Measurements from ENCODE around the gene ASPDH. TPM values are rescaled to one million over a fixed set of nuclear protein-coding genes. Genes with fewer than 3 reads are reported as not detected.
A peak's percentile ranks its signal among the peaks of the same experiment; 100 is the strongest.

Gene ASPDH
- total RNA-seq, 4 donors from 2014 or later, result not detected

DNA sequence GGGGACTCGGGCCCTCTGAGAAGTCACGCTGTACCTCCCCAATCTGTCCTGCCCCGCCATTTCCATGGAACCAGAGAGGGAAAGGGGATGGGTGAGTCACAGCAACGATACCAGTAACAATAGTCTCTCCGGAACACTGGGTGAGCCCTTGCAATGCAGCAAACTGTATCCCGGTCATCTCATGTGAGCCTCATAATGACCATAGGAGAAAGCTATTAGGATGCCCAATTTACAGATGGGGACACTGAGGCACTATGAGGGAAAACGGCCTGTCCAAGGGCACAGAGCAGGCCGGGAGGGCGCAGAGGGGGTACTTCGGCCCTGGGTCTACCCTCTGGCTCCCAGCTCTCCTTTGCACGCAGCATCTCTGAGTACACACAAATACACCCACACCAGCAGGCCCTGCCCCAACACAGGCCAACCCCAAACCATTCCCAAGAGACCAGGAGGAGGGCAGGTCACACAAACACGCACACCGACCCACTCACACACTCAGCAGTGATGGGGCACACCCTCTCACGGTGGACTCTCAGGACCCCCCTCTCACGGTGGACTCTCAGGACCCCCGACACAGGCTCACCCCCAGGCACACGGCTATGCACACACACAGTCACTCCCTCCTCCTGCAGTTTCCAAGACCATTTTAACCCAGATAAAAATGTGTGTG is 36.3 kb upstream of the ASPDH start:
- no peak for DNase-seq
- ATAC-seq, result no peak
- no peak for TF ChIP-seq POLR2A (IDR thresholded peaks at IDR 0.05)
- peaks cover 26 to 39% (median 36%) of the 10 kb centered on the region in 3 donors for H3K27me3 ChIP-seq
- H3K4me3 ChIP-seq, result no peak overlapping the region
- intact Hi-C loops (cut with DNase I; ENCODE audit: low total_unique reads) (loop anchor here (10.0 kb wide), 1 partner anchor 85 kb away; no protein-coding TSS in a partner anchor), in situ Hi-C loops (cut with MboI; ENCODE audit: low sequenced_read_pairs in 4 of 4) (loop anchor here in 3 of 4 donors (25.0 kb wide), 1 partner anchor 237 kb away; the partner anchor contains the start of gene ACP4 (in 3 of the 3))
- no peaks in the 10 kb centered on the region for H3K36me3 ChIP-seq
- H3K27ac ChIP-seq, result no peak overlapping the region
- no peaks in the 10 kb centered on the region for H3K9me3 ChIP-seq
- no peaks in the 10 kb centered on the region for H3K4me1 ChIP-seq

DNA sequence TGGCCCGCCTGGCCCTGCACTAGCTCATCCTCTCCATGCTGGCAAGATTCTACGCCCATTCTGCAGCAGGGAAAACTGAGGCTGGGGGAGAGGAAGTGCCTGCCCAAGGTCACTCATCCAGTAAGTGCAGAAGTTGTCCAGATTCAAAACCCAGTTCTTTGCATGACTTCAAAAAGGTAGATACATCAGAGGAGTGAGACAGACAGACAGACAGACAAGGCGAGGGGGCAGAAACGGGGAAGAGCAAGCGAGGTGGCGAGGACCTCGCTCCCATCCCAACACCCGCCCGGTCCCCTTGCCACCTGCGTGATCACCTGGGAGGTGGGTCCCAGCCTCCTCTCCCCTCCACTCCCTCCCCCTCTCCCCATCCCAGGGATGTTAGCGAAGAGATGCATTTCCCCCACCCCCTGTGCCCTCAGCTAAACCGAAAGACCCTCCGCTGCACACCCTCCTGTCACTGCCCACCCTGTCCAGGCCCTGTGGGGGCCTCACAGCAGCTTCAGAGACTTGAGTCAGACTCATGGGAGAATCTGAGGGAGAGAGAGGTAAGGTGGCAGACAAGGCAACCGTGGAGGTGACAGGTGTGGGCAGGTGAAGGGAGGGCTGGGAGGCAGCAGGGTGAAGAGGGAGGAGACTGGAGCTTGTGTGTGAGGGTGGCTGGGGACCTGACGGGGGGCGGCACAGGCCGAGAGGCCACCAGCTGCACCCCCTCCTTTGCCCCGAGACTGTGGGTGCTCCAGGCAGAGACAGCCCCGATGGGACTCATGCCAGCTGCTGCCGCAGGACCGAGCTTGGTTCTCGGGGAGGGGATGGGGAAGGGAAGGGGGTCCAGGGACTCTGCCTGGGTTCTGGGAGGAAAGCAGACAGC is 35.6 kb upstream of the ASPDH start:
- no peaks in the 10 kb centered on the region for H3K36me3 ChIP-seq
- in situ Hi-C loops (cut with MboI; ENCODE audit: low sequenced_read_pairs in 4 of 4) (loop anchor here in 3 of 4 donors (25.0 kb wide), 1 partner anchor 238 kb away; the partner anchor contains the start of gene ACP4 (in 3 of the 3)), intact Hi-C loops (cut with DNase I; ENCODE audit: low total_unique reads) (no loop called here)
- ATAC-seq (no peak), DNase-seq (no peak)
- no peak overlapping the region for H3K27ac ChIP-seq
- H3K9me3 ChIP-seq, result no peaks in the 10 kb centered on the region
- peaks cover 18 to 31% (median 29%) of the 10 kb centered on the region in 3 donors for H3K27me3 ChIP-seq
- no peak overlapping the region for H3K4me3 ChIP-seq
- no peak for TF ChIP-seq POLR2A (IDR thresholded peaks at IDR 0.05)
- TF ChIP-seq, protein P1, sequence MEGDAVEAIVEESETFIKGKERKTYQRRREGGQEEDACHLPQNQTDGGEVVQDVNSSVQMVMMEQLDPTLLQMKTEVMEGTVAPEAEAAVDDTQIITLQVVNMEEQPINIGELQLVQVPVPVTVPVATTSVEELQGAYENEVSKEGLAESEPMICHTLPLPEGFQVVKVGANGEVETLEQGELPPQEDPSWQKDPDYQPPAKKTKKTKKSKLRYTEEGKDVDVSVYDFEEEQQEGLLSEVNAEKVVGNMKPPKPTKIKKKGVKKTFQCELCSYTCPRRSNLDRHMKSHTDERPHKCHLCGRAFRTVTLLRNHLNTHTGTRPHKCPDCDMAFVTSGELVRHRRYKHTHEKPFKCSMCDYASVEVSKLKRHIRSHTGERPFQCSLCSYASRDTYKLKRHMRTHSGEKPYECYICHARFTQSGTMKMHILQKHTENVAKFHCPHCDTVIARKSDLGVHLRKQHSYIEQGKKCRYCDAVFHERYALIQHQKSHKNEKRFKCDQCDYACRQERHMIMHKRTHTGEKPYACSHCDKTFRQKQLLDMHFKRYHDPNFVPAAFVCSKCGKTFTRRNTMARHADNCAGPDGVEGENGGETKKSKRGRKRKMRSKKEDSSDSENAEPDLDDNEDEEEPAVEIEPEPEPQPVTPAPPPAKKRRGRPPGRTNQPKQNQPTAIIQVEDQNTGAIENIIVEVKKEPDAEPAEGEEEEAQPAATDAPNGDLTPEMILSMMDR (IDR thresholded peaks at IDR 0.05 in 4 of 5, conservative IDR thresholded peaks at IDR 0.05 in 1 of 5), result no peak
- H3K4me1 ChIP-seq, result no peaks in the 10 kb centered on the region

DNA sequence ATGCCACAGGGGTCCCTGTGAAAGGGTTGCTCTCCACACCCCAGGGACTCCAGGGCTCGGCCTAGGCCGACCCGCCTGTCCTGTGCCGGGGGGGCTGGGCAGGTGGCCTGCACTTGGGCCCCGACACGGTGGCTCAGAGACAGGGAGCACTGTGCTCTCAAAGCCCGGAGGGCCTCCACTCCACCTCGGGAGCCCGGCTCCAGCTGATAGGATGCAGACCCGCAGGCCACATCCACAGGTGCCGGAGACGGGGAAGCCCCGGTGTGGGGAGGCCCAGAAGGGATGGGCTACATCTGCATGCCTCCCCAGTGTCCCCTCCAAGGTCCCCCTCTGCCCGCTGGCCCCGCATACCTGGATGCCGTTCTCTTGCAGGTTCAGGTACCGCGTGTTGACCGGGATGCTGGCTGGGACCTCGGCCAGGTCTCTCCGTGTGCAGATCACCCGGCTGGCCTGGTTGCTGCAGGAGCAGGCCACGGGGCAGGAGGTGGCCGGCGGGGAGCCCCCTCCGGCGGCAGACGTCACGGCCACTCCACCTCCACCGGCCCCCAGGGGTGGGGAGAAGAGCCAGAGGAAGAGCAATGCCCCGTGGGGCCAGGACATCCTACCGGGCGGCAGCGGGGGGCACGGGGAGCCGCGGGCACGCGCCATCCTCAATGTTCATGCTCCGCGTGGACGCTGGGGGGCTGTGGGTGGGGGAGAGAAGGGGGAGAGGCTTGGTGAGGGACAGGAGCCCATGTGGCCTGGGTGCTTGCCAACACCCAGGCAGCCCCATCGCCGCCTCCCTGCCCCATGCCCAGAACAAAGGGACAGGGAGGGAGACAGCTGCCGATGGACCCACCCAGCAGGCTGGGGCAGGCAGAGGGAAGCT is 34.7 kb upstream of the ASPDH start:
- Histone ChIP-seq H3K27me3 (peaks cover 14 to 25% (median 23%) of the 10 kb centered on the region in 3 donors), H3K4me1 (no peaks in the 10 kb centered on the region), H3K4me3 (no peak overlapping the region), H3K36me3 (no peaks in the 10 kb centered on the region), H3K27ac (no peak overlapping the region), H3K9me3 (no peaks in the 10 kb centered on the region)
- intact Hi-C loops (cut with DNase I; ENCODE audit: low total_unique reads), result no loop called here
- TF ChIP-seq, protein P1 (IDR thresholded peaks at IDR 0.05 in 4 of 5, conservative IDR thresholded peaks at IDR 0.05 in 1 of 5), result no peak
- TF ChIP-seq POLR2A (IDR thresholded peaks at IDR 0.05), result no peak
- no peak for ATAC-seq
- in situ Hi-C loops (cut with MboI; ENCODE audit: low sequenced_read_pairs in 4 of 4), result loop anchor here in 3 of 4 donors (25.0 kb wide), 1 partner anchor 239 kb away; the partner anchor contains the start of gene ACP4 (in 3 of the 3)
- no peak for DNase-seq

DNA sequence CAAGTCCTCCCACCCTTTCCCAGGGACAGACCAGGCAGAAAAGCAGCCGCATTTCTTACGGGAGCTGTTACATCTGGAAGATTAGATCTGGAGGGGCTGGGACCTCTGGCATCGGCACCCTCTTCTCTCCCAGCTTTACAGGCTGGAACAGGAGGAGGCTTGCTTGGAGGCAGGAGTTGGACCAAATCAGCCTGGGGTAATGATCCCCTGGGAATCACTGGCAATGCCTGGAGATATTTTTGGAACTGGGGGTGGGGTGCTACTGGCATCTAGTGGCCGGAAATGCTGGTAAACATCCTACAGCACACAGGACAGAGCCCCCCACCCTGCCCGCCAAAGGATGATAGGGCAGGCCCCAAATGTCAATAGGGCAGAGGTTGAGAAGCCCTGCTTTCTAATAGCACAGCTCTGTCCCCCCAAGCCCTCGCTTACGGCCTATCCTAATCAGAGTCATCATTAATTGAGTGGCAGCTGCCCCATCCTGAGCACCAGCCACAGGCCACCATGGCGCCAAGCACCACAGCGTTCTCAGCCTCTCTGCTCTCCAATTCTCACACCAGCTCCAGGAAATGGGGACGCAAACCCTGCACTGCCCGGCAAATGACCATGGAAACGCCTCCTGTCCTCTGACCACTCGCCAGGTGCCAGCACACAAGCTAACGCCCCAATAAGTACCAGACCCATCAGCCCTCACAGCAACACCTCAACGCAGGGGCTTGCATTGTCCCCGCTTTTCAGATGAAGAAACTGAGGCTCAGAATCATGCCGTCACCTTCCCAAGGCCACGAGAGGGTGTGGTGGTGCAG is 33.9 kb upstream of the ASPDH start:
- no peak for ATAC-seq
- H3K4me3 ChIP-seq, result no peak overlapping the region
- H3K9me3 ChIP-seq, result no peaks in the 10 kb centered on the region
- TF ChIP-seq, protein P1 (IDR thresholded peaks at IDR 0.05 in 4 of 5, conservative IDR thresholded peaks at IDR 0.05 in 1 of 5), result peak in 3 of 5 experiments; percentile 23 to 40 (median 25)
- no peak for TF ChIP-seq POLR2A (IDR thresholded peaks at IDR 0.05)
- in situ Hi-C loops (cut with MboI; ENCODE audit: low sequenced_read_pairs in 4 of 4), result loop anchor here in 3 of 4 donors (25.0 kb wide), 1 partner anchor 240 kb away; the partner anchor contains the start of gene ACP4 (in 3 of the 3)
- H3K4me1 ChIP-seq, result no peaks in the 10 kb centered on the region
- H3K27me3 ChIP-seq, result peaks cover 6 to 16% (median 15%) of the 10 kb centered on the region in 3 donors
- DNase-seq, result no peak
- intact Hi-C loops (cut with DNase I; ENCODE audit: low total_unique reads), result no loop called here
- no peaks in the 10 kb centered on the region for H3K36me3 ChIP-seq
- H3K27ac ChIP-seq, result no peak overlapping the region
